CD4-positive, alpha-beta T cell treated with Interferon gamma for 1 hour (primary cell): ENCODE data around the gene OTOP2.
A peak's percentile ranks its signal among the peaks of the same experiment; 100 is the strongest.
"Not testable (repeated sequence)": the region's sequence is repeated elsewhere in the genome, so short reads cannot be mapped to it uniquely, and the experiment has no call there.

Experiments used
- DNase-seq: peaks from one replicate; pipeline ENCODE4 v3.0.0-alpha.2; 2020

OTOP2 gene

GRCh38 chr17:74954665-74955421 is 30.8 kb downstream of the OTOP2 start:
- no peak for DNase-seq

DNA sequence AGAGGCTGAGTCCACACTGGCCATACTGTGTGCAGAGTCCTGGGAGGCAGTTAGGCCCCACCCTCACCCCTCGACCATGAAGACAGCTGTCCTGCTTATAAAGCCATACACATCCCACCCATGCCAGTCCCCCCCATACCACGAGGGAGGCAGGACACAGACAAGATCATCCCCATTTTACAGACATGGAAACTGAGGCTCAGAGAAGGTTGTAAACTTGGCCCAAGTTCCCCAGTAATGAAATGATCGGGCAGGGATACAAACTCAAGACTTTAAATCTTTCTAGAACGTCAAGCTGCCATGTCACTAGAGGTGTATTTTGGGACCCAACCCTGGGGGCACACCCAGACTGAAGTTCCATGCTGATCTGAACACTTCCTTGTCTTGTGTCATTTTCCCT is 32.0 kb downstream of the OTOP2 start:
- no peak for DNase-seq

GRCh38 chr17:74957935-74958740 is 34.1 kb downstream of the OTOP2 start:
- peak; percentile 62 for DNase-seq

DNA sequence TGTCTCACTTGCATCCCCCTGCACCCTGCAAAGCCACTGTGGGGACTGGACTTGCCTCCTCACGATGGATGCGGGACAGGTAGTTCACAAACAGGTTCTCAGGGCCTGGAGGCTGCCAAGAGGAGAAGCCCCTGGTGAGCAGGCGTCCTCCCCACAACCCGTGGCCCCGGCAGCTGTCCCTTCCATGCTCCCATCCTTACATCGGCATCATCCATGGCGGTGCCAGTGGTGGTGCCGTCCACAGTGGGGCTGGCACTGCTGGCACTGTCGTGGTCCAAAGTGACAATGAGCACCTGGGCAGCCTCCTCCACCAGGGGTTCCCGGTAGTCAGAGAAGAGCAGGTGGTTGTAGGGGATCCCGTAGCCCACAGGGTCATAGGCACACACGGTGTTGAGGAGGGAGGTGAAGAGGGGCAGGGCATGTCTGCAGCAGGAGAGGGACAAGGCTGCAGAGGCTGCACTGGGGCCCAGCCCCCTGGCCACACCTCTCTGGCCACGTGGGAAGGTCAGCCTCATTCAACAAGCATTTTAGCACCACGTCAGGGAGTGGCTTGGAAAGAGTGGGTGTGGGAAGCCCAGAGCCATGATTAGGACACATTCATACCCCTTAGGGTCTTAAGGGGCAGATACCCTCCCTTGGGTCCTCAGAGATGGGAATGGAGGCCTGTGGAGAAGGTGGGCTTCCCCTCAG is 35.9 kb downstream of the OTOP2 start:
- no peak for DNase-seq

DNA sequence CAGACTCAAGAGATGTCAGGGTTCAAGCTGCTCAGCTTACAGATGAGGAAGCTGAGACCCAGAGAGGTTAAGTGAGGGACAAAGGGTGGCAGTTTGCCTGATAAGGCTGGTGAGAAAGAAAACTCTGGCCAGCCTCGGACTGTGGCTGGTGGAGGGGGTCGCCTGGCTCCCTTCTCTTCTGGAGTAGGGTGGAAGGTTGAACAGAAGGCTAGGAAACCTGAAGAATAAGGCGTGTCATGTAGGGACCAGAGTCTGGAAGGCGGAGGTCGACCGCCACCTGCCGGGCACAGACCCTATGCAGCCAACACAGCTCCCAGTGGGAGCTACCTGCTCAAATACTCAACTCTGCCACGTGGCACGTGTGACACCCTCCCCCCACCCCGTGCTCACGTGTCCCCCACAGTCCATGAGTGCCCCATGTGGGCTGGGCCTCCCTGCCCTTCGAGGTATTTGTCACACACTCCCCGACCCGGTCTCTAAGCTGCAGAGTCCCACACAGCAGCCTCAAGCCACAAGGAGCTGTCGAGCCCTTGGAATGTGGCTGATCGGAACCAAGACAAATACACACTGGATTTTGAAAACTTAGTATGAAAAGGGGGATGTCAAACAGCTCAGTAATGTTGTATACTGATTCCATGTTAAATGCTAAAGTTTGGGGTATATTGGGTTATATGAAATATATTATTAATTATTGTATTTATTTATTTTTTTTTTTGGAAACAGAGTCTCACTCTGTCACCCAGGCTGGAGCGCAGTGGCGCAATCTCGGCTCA is 36.7 kb downstream of the OTOP2 start:
- DNase-seq = peak; percentile 40

DNA sequence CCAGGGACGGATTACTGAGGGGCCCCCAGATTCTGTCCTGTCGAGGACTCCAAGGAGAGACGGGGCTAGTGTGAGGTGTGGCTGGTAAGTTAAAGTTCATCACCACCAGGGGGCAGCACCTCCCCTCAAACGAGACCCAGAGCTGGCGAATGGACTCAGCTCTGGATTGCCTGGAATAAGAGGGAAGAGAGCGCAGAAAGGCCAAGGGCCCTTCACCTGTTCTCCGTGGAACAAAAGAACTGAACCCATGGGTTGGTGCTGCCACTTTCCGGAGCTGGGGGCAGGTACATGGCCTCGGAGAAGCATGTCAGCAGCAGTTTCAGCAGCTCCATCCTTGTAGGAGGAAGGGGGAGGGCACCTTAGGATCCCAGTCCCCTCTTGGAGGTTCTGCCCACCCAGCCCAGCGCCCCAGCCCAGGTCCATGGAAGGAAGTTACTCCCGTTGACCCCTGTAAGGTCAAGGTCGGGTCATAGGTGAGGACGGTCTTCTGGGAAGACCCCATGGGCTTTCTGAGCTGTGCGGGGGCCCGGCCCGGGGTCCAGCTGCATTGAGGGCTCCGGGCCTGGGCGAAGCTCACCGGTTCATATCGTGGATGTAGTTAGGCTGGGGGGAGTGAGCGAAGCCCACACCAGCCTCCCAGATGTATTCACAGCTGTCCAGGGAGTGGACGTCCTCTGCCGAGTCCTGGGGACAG is 37.7 kb downstream of the OTOP2 start:
- peak; percentile 76 for DNase-seq

DNA sequence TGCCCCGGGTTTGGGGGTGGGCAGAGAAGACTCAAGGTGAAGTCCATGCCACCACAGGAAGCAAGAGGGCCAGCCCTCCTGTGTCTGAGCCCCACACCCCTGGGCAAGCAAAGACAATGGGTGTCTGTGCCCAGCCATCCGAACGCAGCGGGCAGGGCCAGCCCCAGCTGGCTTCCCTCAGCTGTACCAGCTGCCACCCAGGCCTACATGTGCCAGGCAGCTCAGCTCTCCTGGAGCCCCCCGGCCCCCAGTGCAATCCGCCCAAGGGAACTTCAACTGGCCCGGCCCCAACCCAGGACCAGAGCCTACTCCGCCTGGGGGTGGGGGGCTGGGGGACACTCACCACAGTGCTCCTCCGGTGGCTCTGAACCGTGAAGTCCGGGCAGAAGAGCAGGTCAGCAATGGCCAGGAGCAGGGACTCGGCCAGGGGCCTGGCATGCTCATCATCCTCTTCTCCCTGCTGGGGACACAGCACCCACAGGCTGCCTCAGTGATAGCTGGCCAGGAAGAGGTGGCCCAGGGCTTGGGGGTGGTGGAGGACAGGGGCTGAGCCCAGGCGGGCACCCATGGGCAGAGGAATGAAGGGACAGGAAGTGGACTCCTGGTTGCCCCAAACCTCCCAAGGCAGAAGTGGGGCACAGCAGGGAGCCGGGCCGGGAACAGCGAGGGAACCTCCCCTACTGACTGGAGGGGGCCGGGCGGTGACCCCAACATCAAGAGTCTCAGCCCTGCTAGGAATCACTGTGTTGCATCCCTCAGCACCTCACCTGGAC is 38.7 kb downstream of the OTOP2 start:
- no peak for DNase-seq

DNA sequence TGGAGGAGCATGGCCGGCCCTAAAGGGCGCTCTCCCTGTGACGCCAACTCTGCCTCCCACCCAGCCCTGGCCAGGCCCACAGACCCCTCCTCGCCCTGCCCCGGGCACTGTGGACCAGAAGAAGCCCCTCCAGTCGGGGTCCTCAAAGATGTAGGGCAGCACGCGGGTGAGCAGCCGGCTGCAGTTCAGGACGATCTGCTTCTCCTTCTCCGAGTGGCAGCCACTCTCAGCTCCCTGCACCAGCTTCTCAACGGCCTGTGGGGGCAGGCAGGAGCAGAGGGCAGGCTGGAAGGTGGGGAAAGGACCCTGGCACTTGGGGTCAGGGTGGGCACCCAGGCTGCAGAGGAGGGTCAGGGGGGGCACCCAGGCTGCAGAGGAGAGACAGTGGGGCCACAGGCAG is 39.6 kb downstream of the OTOP2 start:
- no peak for DNase-seq

DNA sequence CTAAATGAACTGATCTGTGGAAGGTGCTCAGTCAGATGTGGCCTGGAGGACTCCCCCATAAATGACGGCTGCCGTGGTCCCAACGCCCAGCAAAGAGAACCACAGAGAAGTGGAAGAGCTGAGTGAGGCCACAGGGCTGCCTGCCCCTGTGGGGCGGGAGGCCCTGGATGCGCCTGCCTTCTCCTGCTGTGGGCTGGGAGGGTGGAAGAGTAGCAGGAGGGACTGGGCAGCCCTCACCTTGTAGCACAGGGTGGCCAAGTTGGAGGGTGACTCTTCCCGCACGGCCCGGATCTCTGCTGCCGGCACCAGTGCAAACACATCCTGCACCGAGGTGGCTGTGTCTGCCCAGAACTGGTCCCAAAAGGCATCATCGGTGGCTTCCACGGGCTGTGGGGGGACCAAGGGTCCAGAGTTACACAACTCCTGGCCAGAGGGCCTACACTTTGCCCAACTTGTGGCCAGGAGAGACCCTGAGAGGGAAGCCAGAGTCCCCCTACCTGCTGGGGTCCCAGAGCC is 40.2 kb downstream of the OTOP2 start:
- DNase-seq = no peak

- no peak for DNase-seq
Observed at GRCh38 chr17:74964988-74965622, 41.0 kb downstream of the OTOP2 start.

GRCh38 chr17:74968361-74968780 is 44.3 kb downstream of the OTOP2 start:
- DNase-seq = no peak

DNA sequence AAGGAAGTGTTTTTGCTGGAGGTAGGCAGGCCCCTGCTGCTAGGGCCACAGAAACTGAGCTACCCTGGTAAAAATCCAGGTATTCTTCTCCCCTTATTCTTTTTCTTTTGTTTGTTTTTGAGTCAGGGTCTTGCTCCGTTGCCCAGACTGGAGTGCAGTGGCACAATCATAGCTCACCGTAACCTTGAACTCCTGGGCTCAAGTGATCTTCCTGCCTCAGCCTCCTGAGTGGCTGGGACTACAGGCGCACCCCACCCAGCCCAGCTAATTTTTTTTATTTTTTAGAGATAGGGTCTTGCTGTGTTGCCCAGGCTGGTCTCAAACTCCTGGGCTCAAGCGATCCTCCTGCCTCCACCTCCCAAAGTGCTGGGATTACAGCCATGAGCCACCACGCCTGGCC is 45.4 kb downstream of the OTOP2 start:
- DNase-seq = not testable (repeated sequence)

DNA sequence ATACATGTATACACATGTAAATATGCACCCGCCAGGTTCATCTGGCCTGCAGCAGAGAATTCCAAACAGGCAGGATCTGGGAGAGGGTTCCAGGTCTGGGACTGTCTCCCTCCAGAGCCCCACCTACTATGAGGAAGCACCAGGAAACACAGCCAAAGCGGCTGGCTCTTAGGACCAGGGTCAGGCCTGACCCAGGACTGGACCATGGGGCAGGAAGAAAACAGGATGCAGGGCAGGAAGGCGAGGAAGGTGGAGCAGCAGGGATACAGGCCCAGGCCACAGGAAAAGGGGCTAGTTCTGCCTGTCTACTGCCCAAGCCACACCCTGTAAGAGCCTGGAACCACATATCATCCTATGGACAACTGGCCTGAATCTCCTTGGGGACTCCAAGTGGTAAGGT is 46.3 kb downstream of the OTOP2 start:
- DNase-seq = no peak

DNA sequence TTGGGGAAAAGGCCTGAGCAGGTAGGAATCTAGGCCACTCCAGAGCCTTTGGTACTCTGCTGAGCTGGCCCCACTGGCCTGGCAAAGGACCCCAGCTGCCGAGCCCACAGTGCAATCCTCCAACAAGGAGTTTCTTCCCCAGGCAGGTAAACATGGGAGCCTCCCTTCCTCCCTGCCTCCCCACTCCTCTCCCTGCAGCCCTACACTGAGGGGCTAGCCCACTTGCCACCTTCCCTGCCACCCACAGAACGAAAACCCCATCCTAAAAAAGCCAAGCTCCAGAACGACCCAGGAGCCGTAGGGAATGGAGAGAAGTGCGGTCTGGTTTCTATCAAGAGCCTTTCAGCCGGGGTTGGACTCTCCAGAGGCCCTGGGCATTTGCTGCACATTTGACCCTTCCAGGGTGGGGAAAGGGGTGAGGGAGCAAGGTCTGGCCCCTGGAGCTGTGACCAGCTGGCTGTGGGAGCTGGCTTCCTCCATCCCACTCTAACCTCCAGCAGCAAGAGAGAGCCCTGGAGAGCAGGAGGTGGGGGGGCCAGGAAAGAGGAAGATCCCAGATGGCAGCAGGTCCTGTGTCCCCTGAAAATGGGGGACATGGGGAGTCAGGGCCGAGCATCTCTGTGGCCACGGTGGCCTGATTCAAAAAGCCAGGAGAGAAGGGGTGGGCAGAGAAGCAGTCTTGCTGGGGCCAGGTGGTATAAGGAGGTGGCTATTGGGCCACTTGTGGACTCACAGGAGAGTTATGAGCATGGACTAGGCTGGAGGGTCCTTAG is 47.2 kb downstream of the OTOP2 start:
- no peak for DNase-seq

GRCh38 chr17:74971842-74972106 is 47.7 kb downstream of the OTOP2 start:
- no peak for DNase-seq

- peak; percentile 78 for DNase-seq
Observed at GRCh38 chr17:74972107-74972972, 48.3 kb downstream of the OTOP2 start, which contains the start of gene HID1. HID1 (minus strand) TSS chr17:74972759; CDS start chr17:74972656, 103 bp downstream.

DNA sequence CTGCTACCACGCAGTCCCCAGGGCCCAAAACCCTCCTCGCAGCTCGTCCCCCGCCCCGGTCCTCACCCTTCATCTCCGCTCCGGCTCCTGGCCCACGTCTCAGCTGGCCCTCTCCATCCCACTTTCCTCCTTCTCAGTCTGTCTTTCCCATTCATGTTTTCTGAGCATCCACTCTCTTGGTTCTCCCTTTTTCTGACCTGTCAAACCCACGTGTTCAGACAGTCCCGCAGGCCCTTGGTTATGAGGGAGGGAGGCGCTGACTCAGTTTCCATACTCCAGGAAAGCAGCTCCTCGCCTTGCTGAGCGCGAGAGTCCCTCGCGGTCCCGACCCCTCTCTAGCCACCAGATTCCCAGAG is 48.9 kb downstream of the OTOP2 start:
- DNase-seq = no peak

DNA sequence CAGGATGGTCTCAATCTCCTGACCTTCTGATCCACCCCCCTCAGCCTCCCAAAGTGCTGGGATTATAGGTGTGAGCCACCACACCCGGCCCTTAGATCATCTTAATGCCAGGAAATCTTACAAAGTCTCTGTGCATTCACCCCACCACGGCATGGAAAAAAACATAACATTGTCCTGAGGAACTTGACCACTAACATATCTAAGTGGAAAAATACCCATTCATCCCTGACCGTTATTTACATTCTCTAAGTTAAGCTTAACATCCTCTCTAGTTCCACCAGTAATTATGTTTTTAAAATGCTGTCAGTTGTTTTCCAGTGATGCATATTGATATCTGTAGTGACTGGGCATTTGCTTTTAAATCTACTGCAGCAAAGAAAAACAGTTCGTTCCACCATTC is 51.9 kb downstream of the OTOP2 start:
- no peak for DNase-seq

GRCh38 chr17:74977802-74978201 is 53.7 kb downstream of the OTOP2 start:
- DNase-seq = no peak
